HepG2 (cell line): ENCODE results near the gene SGTB. TPM values are rescaled to one million over a fixed set of nuclear protein-coding genes. Genes with fewer than 3 reads are reported as not detected.

ENCODE experiments used
- ATAC-seq: fragments of 200-7000 bp; cut with Tn5 transposase; 3 replicates; pipeline ENCODE4 v1.9.1; 2020; ENCODE audit warnings: mild to moderate bottlenecking, moderate library complexity
- BruUV-seq: library from RNA; stranded (reverse); fragments of 400-500 nt; replicated peaks from 2 replicates; lab custom pipeline; 2021; lab: Mats Ljungman, UMichigan
- CTCF ChIA-PET: fragments of 300-600 bp; formaldehyde crosslinking; extraction: SDS; loops from one replicate; lab custom pipeline; 2021; ENCODE audit warnings: low total read pairs, inconsistent platforms, low intra/inter-chr PET ratio; lab: Yijun Ruan, JAX
- POLR2A ChIA-PET: fragments of 350-600 bp; sonication (Branson Sonifier 250); formaldehyde crosslinking; loops from one replicate; lab custom pipeline; 2020; ENCODE audit warnings: antibody characterized with exemption, inconsistent platforms; lab: Yijun Ruan, JAX
- DNase-seq: peaks from one replicate; pipeline ENCODE4 v3.0.0-alpha.2; 2015; ENCODE audit warnings: low spot score
- FAIRE-seq: peaks from 3 replicates; lab custom pipeline; 2011; peaks lifted over from hg19 to GRCh38; lab: Jason Lieb, UNC
- H2AFZ ChIP-seq: one replicate; pipeline ENCODE4 v1.6.1; 2011; ENCODE audit warnings: low read length, inconsistent platforms
- H3K27ac ChIP-seq: fragments of 300-600 bp; 3 replicates; pipeline ENCODE4 v1.8.0; 2011; ENCODE audit warnings: mixed run types, mild to moderate bottlenecking, mixed read lengths, low read length, inconsistent platforms; ENCODE audit not compliant: insufficient read depth; ENCODE audit errors: extremely low read length
- H3K27me3 ChIP-seq, 2 experiments: fragments of 200-600 bp in 1 of 2; 2 replicates in 1 of 2; 3 replicates in 1 of 2; pipeline versions ENCODE4 v1.6.0 to v1.8.0; 2011; ENCODE audit warnings: low read length in 2 of 2, mild to moderate bottlenecking in 2 of 2, moderate library complexity in 2 of 2, inconsistent platforms in 1 of 2; ENCODE audit not compliant: insufficient read depth in 2 of 2, control insufficient read depth in 1 of 2
- H3K36me3 ChIP-seq, 2 experiments: fragments of 200-600 bp in 1 of 2; replicated peaks in 1 of 2; 2 replicates in 1 of 2; 3 replicates in 1 of 2; pipeline versions ENCODE4 v1.5.1 to v1.8.0; 2011; ENCODE audit warnings: low read length in 2 of 2, inconsistent platforms in 1 of 2; ENCODE audit not compliant: insufficient read depth in 2 of 2, control insufficient read depth in 1 of 2
- H3K4me1 ChIP-seq: 2 replicates; pipeline ENCODE4 v1.5.1; 2012; ENCODE audit warnings: low read length, inconsistent platforms; ENCODE audit not compliant: insufficient read depth
- H3K4me2 ChIP-seq: 2 replicates; pipeline ENCODE4 v1.6.0; 2011; ENCODE audit warnings: low read depth, low read length, inconsistent platforms
- H3K4me3 ChIP-seq, 3 experiments: fragments of 200-600 bp in 1 of 3; sonication (generic), shearing (Covaris generic) in 1 of 3; replicated peaks in 1 of 3; 2 replicates each; pipeline ENCODE4 v1.5.1; 2011 to 2016; ENCODE audit warnings: low read length in 3 of 3, inconsistent platforms in 2 of 3, low read depth in 2 of 3, mild to moderate bottlenecking in 2 of 3, control low read depth in 1 of 3, mixed read lengths in 1 of 3; ENCODE audit not compliant: insufficient read depth in 1 of 3
- H3K79me2 ChIP-seq: one replicate; pipeline ENCODE4 v1.6.1; 2011; ENCODE audit warnings: low read length, inconsistent platforms; ENCODE audit not compliant: insufficient read depth
- H3K9ac ChIP-seq: 2 replicates; pipeline ENCODE4 v1.6.0; 2011; ENCODE audit warnings: mild to moderate bottlenecking, low read depth, low read length, inconsistent platforms; ENCODE audit not compliant: insufficient read depth
- H3K9me3 ChIP-seq: 2 replicates; pipeline ENCODE4 v1.5.1; 2012; ENCODE audit warnings: mild to moderate bottlenecking, low read length
- H4K20me1 ChIP-seq: 2 replicates; pipeline ENCODE4 v1.6.0; 2011; ENCODE audit warnings: inconsistent platforms, mild to moderate bottlenecking, low read length, moderate library complexity; ENCODE audit not compliant: insufficient read depth
- CHCHD3 ChIP-seq: sonication (generic); formaldehyde crosslinking; IDR thresholded peaks from 2 replicates; pipeline ENCODE4 v1.8.0; 2022; ENCODE audit warnings: mild to moderate bottlenecking, missing genetic modification reagents, moderate library complexity
- KDM1A ChIP-seq: IDR thresholded peaks from 2 replicates; pipeline ENCODE4 v1.6.1; 2016; ENCODE audit warnings: missing compliant biosample characterization
- KDM5A ChIP-seq: fragments of 200-600 bp; sonication (generic); IDR thresholded peaks from 2 replicates; pipeline ENCODE4 v1.7.0; 2018; ENCODE audit warnings: antibody characterized with exemption, mild to moderate bottlenecking, low read length, borderline replicate concordance
- KMT2A ChIP-seq: sonication (generic); formaldehyde crosslinking; IDR thresholded peaks from 2 replicates; pipeline ENCODE4 v1.4.0; 2020; ENCODE audit warnings: missing genetic modification reagents
- MXI1 ChIP-seq: IDR thresholded peaks from 3 replicates; pipeline ENCODE4 v1.6.1; 2012; ENCODE audit warnings: low read depth, low read length, inconsistent platforms, borderline replicate concordance
- NR1H2 ChIP-seq: sonication (generic); formaldehyde crosslinking; IDR thresholded peaks from 2 replicates; pipeline ENCODE4 v1.8.1; 2022; ENCODE audit warnings: low read depth, missing genetic modification reagents, borderline replicate concordance
- NR2F1 ChIP-seq, 2 experiments: fragments of 450-650 bp in 1 of 2; formaldehyde crosslinking in 1 of 2; IDR thresholded peaks; 2 replicates each; pipeline versions ENCODE4 v1.5.0 to v1.6.1; 2016 to 2020; ENCODE audit warnings: mild to moderate bottlenecking in 1 of 2, missing compliant biosample characterization in 1 of 2, missing genetic modification reagents in 1 of 2, moderate library complexity in 1 of 2
- SETDB1 ChIP-seq: sonication (generic); formaldehyde crosslinking; IDR thresholded peaks from 2 replicates; pipeline ENCODE4 v1.5.1; 2020; ENCODE audit warnings: missing genetic modification reagents, mild to moderate bottlenecking, borderline replicate concordance
- SP2 ChIP-seq: sonication (generic); formaldehyde crosslinking; IDR thresholded peaks from 2 replicates; pipeline ENCODE4 v1.5.1; 2020; ENCODE audit warnings: mild to moderate bottlenecking, missing genetic modification reagents
- THAP11 ChIP-seq: IDR thresholded peaks from 2 replicates; pipeline ENCODE4 v1.6.1; 2016; ENCODE audit warnings: missing biosample characterization, missing genetic modification reagents
- ZNF350 ChIP-seq: sonication (generic); formaldehyde crosslinking; IDR thresholded peaks from 2 replicates; pipeline ENCODE4 v1.4.0; 2020; ENCODE audit warnings: mild to moderate bottlenecking, low read depth, missing genetic modification reagents, borderline replicate concordance
- ZNF382 ChIP-seq: sonication (generic); formaldehyde crosslinking; IDR thresholded peaks from 2 replicates; pipeline ENCODE4 v1.5.0; 2020; ENCODE audit warnings: missing genetic modification reagents, mild to moderate bottlenecking, borderline replicate concordance
- ZNF607 ChIP-seq: sonication (generic); formaldehyde crosslinking; IDR thresholded peaks from 2 replicates; pipeline ENCODE4 v1.5.1; 2020; ENCODE audit warnings: missing genetic modification reagents, mild to moderate bottlenecking, borderline replicate concordance
- ZNF674 ChIP-seq: sonication (generic); formaldehyde crosslinking; IDR thresholded peaks from 2 replicates; pipeline ENCODE4 v1.5.0; 2020; ENCODE audit warnings: low read depth, mild to moderate bottlenecking, missing genetic modification reagents
- ZNF766 ChIP-seq: sonication (generic); formaldehyde crosslinking; IDR thresholded peaks from 2 replicates; pipeline ENCODE4 v1.5.0; 2020; ENCODE audit warnings: missing genetic modification reagents, borderline replicate concordance
- WGBS: methylation state at CpG from one replicate; pipeline ENCODE4 v1.1.6; 2017; ENCODE audit warnings: low lambda C conversion rate; 5-methylcytosine and 5-hydroxymethylcytosine counted together
- in situ Hi-C: cut with HindIII; loops from 2 replicates; pipeline ENCODE4 v1.10.0; 2017; ENCODE audit warnings: low pct_unique_long_range_greater_than_20kb; ENCODE audit not compliant: extremely low pct_ligation_motif_present
- intact Hi-C: fragments of 100-400 bp; cut with micrococcal nuclease; formaldehyde crosslinking; loops from one replicate; pipeline ENCODE4 v1.10.0; 2022; ENCODE audit not compliant: unreplicated experiment
- polyA plus RNA-seq, 8 experiments: library from polyadenylated mRNA; depleted of rRNA in 3 of 8; stranded (reverse) in 7 of 8; unstranded in 1 of 8; fragments of >200 nt; fragmentation: Illumina TruSeq in 4 of 8; extraction: Trizol in 4 of 8; gene quantifications; 2 replicates each; pipeline versions ENCODE4 v1.2.1 to v1.2.3, GENCODE V29; 2011 to 2016; ENCODE audit warnings: low read depth in 4 of 8, missing spikeins in 1 of 8, mixed read lengths in 1 of 8; ENCODE audit not compliant: insufficient read depth in 1 of 8
- total RNA-seq, 5 experiments: library from RNA; depleted of rRNA; stranded (reverse); fragments of >200 nt; fragmentation: Illumina TruSeq; extraction: Trizol; gene quantifications; 2 replicates each; pipeline ENCODE4 v1.2.3, GENCODE V29; 2016; ENCODE audit warnings: low read depth in 1 of 5
- TF ChIP-seq, protein P1 (sequence below): sonication (generic); formaldehyde crosslinking; IDR thresholded peaks from 2 replicates; pipeline ENCODE4 v1.5.0; 2020; ENCODE audit warnings: mild to moderate bottlenecking, missing genetic modification reagents
- TF ChIP-seq, protein P2 (sequence below): sonication (generic); formaldehyde crosslinking; conservative IDR thresholded peaks from 2 replicates; pipeline ENCODE4 v1.8.0; 2022; ENCODE audit warnings: mild to moderate bottlenecking, moderate library complexity, missing genetic modification reagents
- TF ChIP-seq, protein P3 (sequence below): IDR thresholded peaks from 2 replicates; pipeline ENCODE4 v1.6.1; 2016; ENCODE audit warnings: low read depth, control low read depth

SGTB gene
- total and polyA plus RNA-seq, 2 of the 13 experiments (the other 11 are each of a cell fraction or from before 2014, with no cell fraction given), result 5.2 to 11.2 TPM

DNA sequence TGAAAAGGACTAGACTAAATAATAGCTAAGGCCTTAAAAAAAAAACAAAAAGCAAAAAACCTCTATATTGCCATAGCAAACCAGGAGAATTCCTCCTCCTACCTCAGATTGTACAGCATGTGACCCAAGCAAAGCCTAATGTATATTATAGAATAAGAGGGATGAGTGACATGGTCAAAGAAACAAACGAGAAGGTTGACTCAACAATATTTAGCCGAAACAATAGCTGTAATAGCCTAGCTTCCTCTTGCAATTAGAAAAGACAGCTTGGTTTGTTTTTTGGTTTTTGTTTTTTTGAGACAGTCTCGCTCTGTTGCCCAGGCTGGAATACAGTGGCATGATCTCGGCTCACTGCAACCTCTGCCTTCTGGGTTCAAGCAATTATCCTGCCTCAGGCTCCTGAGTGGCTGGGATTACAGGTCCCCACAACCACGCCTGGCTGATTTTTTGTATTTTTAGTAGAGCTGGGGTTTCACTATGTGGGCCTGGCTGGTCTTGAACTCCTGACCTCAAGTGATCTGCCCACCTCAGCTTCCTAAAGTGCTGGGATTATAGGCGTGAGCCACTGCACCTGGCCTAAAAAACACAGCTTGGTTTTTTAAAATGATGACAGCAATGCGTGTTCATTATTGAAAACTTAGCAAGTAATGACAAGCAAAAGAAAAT, 5.7 kb upstream of the SGTB start:
- H4K20me1 ChIP-seq, result no peaks in the 10 kb centered on the region
- FAIRE-seq (no peak), ATAC-seq (no peak), DNase-seq (no peak)
- ChIA-PET CTCF (no interaction called here), POLR2A (interaction anchor here (1.7 kb wide), 1 partner anchor 417 kb away, joined by 3 read pairs; the partner anchor contains the start of gene SREK1)
- no peaks in the 10 kb centered on the region for H3K36me3 ChIP-seq
- no TSS peak for BruUV-seq
- H3K9ac ChIP-seq, result no peak overlapping the region
- intact Hi-C loops (loop anchor here (10.0 kb wide), 1 partner anchor 417 kb away; the partner anchor contains the start of gene SREK1), in situ Hi-C loops (no loop called here)
- peaks cover 60% of the 10 kb centered on the region for H3K79me2 ChIP-seq
- no peaks in the 10 kb centered on the region for H3K9me3 ChIP-seq
- H3K4me3 ChIP-seq, result no peak overlapping the region
- H3K4me2 ChIP-seq, result no peak overlapping the region
- H3K27ac ChIP-seq, result no peak overlapping the region
- H2AFZ ChIP-seq, result no peak overlapping the region
- no peaks in the 10 kb centered on the region; a peak in 1 of 5 replicates for H3K27me3 ChIP-seq
- H3K4me1 ChIP-seq, result peaks cover 40% of the 10 kb centered on the region
- WGBS, result 95% methylated on average over 7 of the region's 7 CpGs
- TF ChIP-seq, protein P1, sequence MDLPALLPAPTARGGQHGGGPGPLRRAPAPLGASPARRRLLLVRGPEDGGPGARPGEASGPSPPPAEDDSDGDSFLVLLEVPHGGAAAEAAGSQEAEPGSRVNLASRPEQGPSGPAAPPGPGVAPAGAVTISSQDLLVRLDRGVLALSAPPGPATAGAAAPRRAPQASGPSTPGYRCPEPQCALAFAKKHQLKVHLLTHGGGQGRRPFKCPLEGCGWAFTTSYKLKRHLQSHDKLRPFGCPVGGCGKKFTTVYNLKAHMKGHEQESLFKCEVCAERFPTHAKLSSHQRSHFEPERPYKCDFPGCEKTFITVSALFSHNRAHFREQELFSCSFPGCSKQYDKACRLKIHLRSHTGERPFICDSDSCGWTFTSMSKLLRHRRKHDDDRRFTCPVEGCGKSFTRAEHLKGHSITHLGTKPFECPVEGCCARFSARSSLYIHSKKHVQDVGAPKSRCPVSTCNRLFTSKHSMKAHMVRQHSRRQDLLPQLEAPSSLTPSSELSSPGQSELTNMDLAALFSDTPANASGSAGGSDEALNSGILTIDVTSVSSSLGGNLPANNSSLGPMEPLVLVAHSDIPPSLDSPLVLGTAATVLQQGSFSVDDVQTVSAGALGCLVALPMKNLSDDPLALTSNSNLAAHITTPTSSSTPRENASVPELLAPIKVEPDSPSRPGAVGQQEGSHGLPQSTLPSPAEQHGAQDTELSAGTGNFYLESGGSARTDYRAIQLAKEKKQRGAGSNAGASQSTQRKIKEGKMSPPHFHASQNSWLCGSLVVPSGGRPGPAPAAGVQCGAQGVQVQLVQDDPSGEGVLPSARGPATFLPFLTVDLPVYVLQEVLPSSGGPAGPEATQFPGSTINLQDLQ, result no peak
- TF ChIP-seq ZNF382 (CRISPR knock-in tag) (no peak), KDM5A (no peak), MXI1 (no peak), KMT2A (CRISPR knock-in tag) (no peak), NR2F1 (CRISPR knock-in tag; IDR thresholded peaks at IDR 0.05) (no peak), SETDB1 (no peak), THAP11 (CRISPR knock-in tag) (no peak), NR1H2 (CRISPR knock-in tag) (no peak), ZNF607 (CRISPR knock-in tag) (no peak), KDM1A (no peak), ZNF766 (CRISPR knock-in tag) (no peak), CHCHD3 (no peak), ZNF350 (CRISPR knock-in tag) (no peak), ZNF674 (no peak), SP2 (CRISPR knock-in tag) (no peak)
- TF ChIP-seq, protein P2, sequence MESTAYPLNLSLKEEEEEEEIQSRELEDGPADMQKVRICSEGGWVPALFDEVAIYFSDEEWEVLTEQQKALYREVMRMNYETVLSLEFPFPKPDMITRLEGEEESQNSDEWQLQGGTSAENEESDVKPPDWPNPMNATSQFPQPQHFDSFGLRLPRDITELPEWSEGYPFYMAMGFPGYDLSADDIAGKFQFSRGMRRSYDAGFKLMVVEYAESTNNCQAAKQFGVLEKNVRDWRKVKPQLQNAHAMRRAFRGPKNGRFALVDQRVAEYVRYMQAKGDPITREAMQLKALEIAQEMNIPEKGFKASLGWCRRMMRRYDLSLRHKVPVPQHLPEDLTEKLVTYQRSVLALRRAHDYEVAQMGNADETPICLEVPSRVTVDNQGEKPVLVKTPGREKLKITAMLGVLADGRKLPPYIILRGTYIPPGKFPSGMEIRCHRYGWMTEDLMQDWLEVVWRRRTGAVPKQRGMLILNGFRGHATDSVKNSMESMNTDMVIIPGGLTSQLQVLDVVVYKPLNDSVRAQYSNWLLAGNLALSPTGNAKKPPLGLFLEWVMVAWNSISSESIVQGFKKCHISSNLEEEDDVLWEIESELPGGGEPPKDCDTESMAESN, result no peak
- TF ChIP-seq, protein P3, sequence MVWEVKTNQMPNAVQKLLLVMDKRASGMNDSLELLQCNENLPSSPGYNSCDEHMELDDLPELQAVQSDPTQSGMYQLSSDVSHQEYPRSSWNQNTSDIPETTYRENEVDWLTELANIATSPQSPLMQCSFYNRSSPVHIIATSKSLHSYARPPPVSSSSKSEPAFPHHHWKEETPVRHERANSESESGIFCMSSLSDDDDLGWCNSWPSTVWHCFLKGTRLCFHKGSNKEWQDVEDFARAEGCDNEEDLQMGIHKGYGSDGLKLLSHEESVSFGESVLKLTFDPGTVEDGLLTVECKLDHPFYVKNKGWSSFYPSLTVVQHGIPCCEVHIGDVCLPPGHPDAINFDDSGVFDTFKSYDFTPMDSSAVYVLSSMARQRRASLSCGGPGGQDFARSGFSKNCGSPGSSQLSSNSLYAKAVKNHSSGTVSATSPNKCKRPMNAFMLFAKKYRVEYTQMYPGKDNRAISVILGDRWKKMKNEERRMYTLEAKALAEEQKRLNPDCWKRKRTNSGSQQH, result no peak
- TF ChIP-seq, all 625 proteins: peak for 0
